ENCODE measurements around the gene FBN2. TPM values are rescaled to one million over a fixed set of nuclear protein-coding genes. Genes with fewer than 3 reads are reported as not detected.

FBN2 gene
- total RNA-seq, 2 donors from 2014 or later = 0.16 to 0.25 TPM

- DNase-seq (no peak), ATAC-seq (no peak)
- Mint-ChIP-seq H3K36me3 (ENCODE audit: low read depth) (no peaks in the 10 kb centered on the region), H3K4me3 (no peak overlapping the region), H3K27ac (no peak overlapping the region), H3K27me3 (peaks cover 24% of the 10 kb centered on the region), H3K4me1 (no peaks in the 10 kb centered on the region)
- H3K9me3 ChIP-seq (ENCODE audit: control insufficient read depth, low read length, poor library complexity, severe bottlenecking) = no peaks in the 10 kb centered on the region
Observed at GRCh38 chr5:128245974-128246373, 292.1 kb downstream of the FBN2 start.

- peaks cover 18% of the 10 kb centered on the region for H3K27me3 Mint-ChIP-seq
- no peak overlapping the region for H3K4me3 Mint-ChIP-seq
- no peak overlapping the region for H3K27ac Mint-ChIP-seq
Observed at GRCh38 chr5:128243958-128244582, 294.0 kb downstream of the FBN2 start.

GRCh38 chr5:128241051-128241695 lies 296.9 kb downstream of the FBN2 start:
- Mint-ChIP-seq H3K36me3 (ENCODE audit: low read depth) (no peaks in the 10 kb centered on the region), H3K4me3 (no peak overlapping the region), H3K4me1 (no peaks in the 10 kb centered on the region), H3K27me3 (peaks cover 32% of the 10 kb centered on the region), H3K27ac (no peak overlapping the region)
- ATAC-seq (no peak), DNase-seq (no peak)
- H3K9me3 ChIP-seq (ENCODE audit: control insufficient read depth, low read length, poor library complexity, severe bottlenecking) = no peaks in the 10 kb centered on the region

More at GRCh38 chr5:128243958-128244582, 294.0 kb downstream of the FBN2 start:
- no peaks in the 10 kb centered on the region for H3K9me3 ChIP-seq (ENCODE audit: control insufficient read depth, low read length, poor library complexity, severe bottlenecking)
- no peak for ATAC-seq
- Mint-ChIP-seq H3K4me1 (no peaks in the 10 kb centered on the region), H3K36me3 (ENCODE audit: low read depth) (no peaks in the 10 kb centered on the region)
- DNase-seq = no peak

DNA sequence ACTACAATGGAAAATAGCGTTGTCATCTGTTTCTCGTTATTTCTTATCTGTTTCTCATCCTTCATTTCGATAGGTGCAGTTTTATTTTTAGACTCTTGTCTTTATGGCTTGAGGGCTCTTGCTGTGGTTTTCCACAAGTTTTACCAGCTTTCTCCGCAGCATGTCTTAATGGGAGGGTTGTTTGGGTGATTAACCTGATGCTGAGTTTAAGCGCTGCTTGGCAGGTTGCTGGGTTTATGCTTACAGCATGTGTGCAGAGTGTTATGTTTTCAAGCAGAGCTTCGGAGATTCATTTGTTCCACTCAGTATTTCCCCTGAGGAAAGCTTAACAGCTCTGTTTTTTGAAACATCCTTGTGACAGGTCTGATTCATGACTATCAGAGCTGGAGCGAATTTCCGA lies 300.5 kb downstream of the FBN2 start:
- H3K4me3 Mint-ChIP-seq = no peak overlapping the region
- H3K27ac Mint-ChIP-seq = no peak overlapping the region
- DNase-seq (no peak), ATAC-seq (no peak)
- no peaks in the 10 kb centered on the region for H3K36me3 Mint-ChIP-seq (ENCODE audit: low read depth)
- H3K4me1 Mint-ChIP-seq = no peaks in the 10 kb centered on the region
- peaks cover 33% of the 10 kb centered on the region for H3K27me3 Mint-ChIP-seq
- no peaks in the 10 kb centered on the region for H3K9me3 ChIP-seq (ENCODE audit: control insufficient read depth, low read length, poor library complexity, severe bottlenecking)

DNA sequence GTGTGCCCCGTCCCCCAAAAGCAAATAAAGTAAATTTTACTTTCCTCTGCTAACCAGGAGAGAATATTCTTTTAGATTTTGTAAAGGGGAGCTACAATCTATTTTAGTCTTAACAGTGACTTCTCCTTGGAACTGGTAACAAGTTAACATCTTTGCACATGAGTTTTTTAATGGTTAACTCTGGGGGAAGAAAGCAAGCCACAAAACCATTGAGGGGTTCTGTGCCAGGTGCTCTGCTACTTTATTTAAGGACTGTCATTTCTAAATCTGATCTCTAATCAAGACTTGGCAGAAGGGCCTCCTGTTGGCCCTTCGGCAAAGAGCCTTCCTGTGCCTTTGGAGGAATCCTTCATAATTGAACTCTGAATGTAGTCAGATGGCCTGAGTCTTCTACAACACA lies 301.0 kb downstream of the FBN2 start:
- Mint-ChIP-seq H3K4me1 (no peaks in the 10 kb centered on the region), H3K27me3 (peaks cover 32% of the 10 kb centered on the region), H3K4me3 (no peak overlapping the region), H3K27ac (no peak overlapping the region), H3K36me3 (ENCODE audit: low read depth) (no peaks in the 10 kb centered on the region)
- no peaks in the 10 kb centered on the region for H3K9me3 ChIP-seq (ENCODE audit: control insufficient read depth, low read length, poor library complexity, severe bottlenecking)
- ATAC-seq (no peak), DNase-seq (no peak)

DNA sequence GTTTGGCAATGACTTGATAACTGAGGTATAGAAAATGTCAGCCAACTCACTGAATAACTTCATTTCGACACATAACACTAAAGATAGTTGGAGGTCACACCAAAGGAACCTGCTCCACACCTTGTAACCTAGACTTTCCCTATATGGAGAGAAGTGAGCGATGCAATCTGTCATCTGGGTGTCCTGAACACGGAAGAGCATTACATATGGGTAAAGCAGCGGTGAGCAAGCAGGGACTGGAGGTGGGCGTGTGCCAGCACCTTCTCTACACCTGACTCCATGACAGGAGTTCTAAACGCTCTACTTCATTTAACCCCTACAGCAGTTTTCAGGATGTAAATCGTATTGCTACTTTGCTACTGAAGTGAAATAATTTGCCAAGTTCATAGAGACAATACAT lies 301.7 kb downstream of the FBN2 start:
- H3K36me3 Mint-ChIP-seq (ENCODE audit: low read depth) = no peaks in the 10 kb centered on the region
- H3K4me3 Mint-ChIP-seq = no peak overlapping the region
- no peaks in the 10 kb centered on the region for H3K9me3 ChIP-seq (ENCODE audit: control insufficient read depth, low read length, poor library complexity, severe bottlenecking)
- H3K27me3 Mint-ChIP-seq = peaks cover 27% of the 10 kb centered on the region
- peaks cover 2% of the 10 kb centered on the region for H3K4me1 Mint-ChIP-seq
- no peak for DNase-seq
- H3K27ac Mint-ChIP-seq = no peak overlapping the region
- ATAC-seq = no peak

- no peaks in the 10 kb centered on the region for H3K36me3 Mint-ChIP-seq (ENCODE audit: low read depth)
- H3K27ac Mint-ChIP-seq = no peak overlapping the region
- H3K9me3 ChIP-seq (ENCODE audit: control insufficient read depth, low read length, poor library complexity, severe bottlenecking) = no peaks in the 10 kb centered on the region
- H3K4me3 Mint-ChIP-seq = no peak overlapping the region
- no peak for DNase-seq
- H3K27me3 Mint-ChIP-seq = peaks cover 27% of the 10 kb centered on the region
- peaks cover 2% of the 10 kb centered on the region for H3K4me1 Mint-ChIP-seq
- ATAC-seq = no peak
Observed at GRCh38 chr5:128234928-128235641, 303.0 kb downstream of the FBN2 start.

GRCh38 chr5:128228521-128228920 lies 309.5 kb downstream of the FBN2 start:
- H3K9me3 ChIP-seq (ENCODE audit: control insufficient read depth, low read length, poor library complexity, severe bottlenecking) = no peaks in the 10 kb centered on the region
- ATAC-seq (no peak), DNase-seq (no peak)
- H3K4me1 Mint-ChIP-seq = peaks cover 2% of the 10 kb centered on the region
- H3K27me3 Mint-ChIP-seq = no peaks in the 10 kb centered on the region
- no peak overlapping the region for H3K4me3 Mint-ChIP-seq
- H3K27ac Mint-ChIP-seq = no peak overlapping the region
- H3K36me3 Mint-ChIP-seq (ENCODE audit: low read depth) = no peaks in the 10 kb centered on the region

GRCh38 chr5:128228008-128228407 lies 310.0 kb downstream of the FBN2 start:
- ATAC-seq (no peak), DNase-seq (no peak)
- peaks cover 2% of the 10 kb centered on the region for H3K4me1 Mint-ChIP-seq
- no peak overlapping the region for H3K27ac Mint-ChIP-seq
- no peaks in the 10 kb centered on the region for H3K36me3 Mint-ChIP-seq (ENCODE audit: low read depth)
- H3K9me3 ChIP-seq (ENCODE audit: control insufficient read depth, low read length, poor library complexity, severe bottlenecking) = no peaks in the 10 kb centered on the region
- peaks cover 4% of the 10 kb centered on the region for H3K27me3 Mint-ChIP-seq
- no peak overlapping the region for H3K4me3 Mint-ChIP-seq

- H3K27me3 Mint-ChIP-seq = peaks cover 20% of the 10 kb centered on the region
- H3K36me3 Mint-ChIP-seq (ENCODE audit: low read depth) = no peaks in the 10 kb centered on the region
- no peak for DNase-seq
Observed at GRCh38 chr5:128225245-128226030, 312.6 kb downstream of the FBN2 start.

DNA sequence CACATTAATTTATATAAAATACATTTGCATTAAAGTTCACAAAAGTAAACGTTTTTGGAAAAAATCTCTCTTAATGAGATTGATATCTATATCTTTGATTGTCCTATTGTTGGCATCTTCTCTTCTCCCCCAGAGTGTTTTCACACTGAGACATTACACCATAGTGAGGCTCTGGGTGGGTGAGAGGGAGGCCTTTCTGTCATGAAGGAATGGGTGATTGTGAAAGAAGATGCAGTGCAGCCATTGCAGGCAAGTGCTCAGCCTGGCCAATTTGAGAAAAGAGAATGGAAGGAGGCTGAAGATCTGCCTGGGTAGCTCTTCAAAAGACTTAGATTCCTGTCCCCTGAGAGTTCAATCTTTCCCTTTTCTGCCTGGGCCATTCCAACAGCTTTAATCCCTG lies 313.7 kb downstream of the FBN2 start:
- H3K27ac Mint-ChIP-seq = no peak overlapping the region
- H3K4me1 Mint-ChIP-seq = no peaks in the 10 kb centered on the region
- no peak for DNase-seq
- ATAC-seq = no peak
- peaks cover 24% of the 10 kb centered on the region for H3K27me3 Mint-ChIP-seq
- H3K36me3 Mint-ChIP-seq (ENCODE audit: low read depth) = no peaks in the 10 kb centered on the region
- H3K4me3 Mint-ChIP-seq = no peak overlapping the region
- no peaks in the 10 kb centered on the region for H3K9me3 ChIP-seq (ENCODE audit: control insufficient read depth, low read length, poor library complexity, severe bottlenecking)

More at GRCh38 chr5:128225245-128226030, 312.6 kb downstream of the FBN2 start:
- H3K4me1 Mint-ChIP-seq = no peaks in the 10 kb centered on the region
- ATAC-seq = no peak
- no peak overlapping the region for H3K27ac Mint-ChIP-seq
- no peaks in the 10 kb centered on the region for H3K9me3 ChIP-seq (ENCODE audit: control insufficient read depth, low read length, poor library complexity, severe bottlenecking)
- no peak overlapping the region for H3K4me3 Mint-ChIP-seq

DNA sequence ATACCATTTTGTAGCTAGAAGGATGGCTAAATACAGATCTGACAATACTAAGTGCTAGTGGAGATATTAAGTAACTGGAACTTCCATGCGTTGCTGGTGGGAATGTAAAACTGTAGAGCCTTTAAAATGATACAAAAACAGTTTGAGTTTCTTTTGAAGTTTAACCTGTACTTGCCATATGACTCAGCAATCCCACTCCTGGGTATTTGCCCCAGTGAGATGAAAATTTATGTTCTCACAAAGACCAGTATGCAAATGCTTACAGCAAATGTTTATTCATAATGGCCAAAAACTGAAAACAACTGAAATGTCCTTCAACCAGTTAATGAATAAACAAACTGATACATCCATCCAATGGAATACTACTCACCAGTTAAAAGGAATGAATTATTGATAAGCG lies 317.2 kb downstream of the FBN2 start:
- peaks cover 29% of the 10 kb centered on the region for H3K27me3 Mint-ChIP-seq
- no peaks in the 10 kb centered on the region for H3K36me3 Mint-ChIP-seq (ENCODE audit: low read depth)
- H3K4me1 Mint-ChIP-seq = no peaks in the 10 kb centered on the region
- no peak overlapping the region for H3K27ac Mint-ChIP-seq
- no peak for ATAC-seq
- no peak for DNase-seq
- H3K9me3 ChIP-seq (ENCODE audit: control insufficient read depth, low read length, poor library complexity, severe bottlenecking) = no peaks in the 10 kb centered on the region
- no peak overlapping the region for H3K4me3 Mint-ChIP-seq

DNA sequence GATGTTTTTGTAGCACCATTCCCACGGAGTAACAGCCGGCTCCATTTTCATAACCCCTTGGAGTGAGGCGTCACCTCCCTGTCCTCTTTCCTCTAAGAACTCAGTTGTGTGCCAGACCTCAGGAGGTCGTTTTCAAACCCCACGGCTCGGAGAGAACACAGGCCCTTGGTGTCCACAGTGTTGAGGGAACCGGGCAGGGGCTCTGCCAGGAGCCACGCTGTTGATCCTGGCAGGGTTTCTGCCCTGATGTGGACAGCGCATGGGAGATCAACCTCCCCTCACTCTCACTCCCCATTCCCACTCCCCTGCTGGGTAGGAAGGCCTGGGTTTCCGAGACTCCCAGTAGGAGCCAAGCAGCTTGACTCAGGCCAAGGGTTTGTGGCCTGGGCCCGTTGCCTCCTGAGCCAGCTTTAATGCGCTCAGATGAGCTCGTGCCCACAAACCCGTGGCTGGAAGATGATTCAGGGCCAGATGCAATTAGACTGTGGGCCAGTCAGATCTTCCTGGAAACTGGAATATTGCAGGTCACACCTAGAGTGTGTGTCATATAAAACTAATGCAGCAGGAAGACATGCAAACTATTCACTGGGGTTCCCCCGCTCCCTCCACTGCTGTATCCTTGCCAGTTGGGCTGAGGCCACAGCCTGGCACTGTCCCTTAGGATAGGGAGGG lies 321.0 kb downstream of the FBN2 start:
- H3K9me3 ChIP-seq (ENCODE audit: control insufficient read depth, low read length, poor library complexity, severe bottlenecking) = no peaks in the 10 kb centered on the region
- no peaks in the 10 kb centered on the region for H3K36me3 Mint-ChIP-seq (ENCODE audit: low read depth)
- no peak overlapping the region for H3K4me3 Mint-ChIP-seq
- peaks cover 14% of the 10 kb centered on the region for H3K27me3 Mint-ChIP-seq
- no peak for ATAC-seq
- H3K27ac Mint-ChIP-seq = no peak overlapping the region
- no peak for DNase-seq
- peaks cover 3% of the 10 kb centered on the region for H3K4me1 Mint-ChIP-seq
